Tibial nerve (tissue), 4 donors: ENCODE results near the gene DENND4C.

Experiments used
- CTCF ChIP-seq, 5 experiments: fragments of 200-600 bp in 3 of 5; fragments of 450-650 bp in 2 of 5; sonication (generic) in 3 of 5; IDR thresholded peaks; one replicate each; pipeline ENCODE4 v1.5.1; 2016 to 2019; ENCODE audit warnings: antibody characterized with exemption in 5 of 5, mild to moderate bottlenecking in 3 of 5, moderate library complexity in 2 of 5
- EP300 ChIP-seq, 2 donors: sonication (generic); formaldehyde crosslinking; IDR thresholded peaks; one replicate each; pipeline ENCODE4 v1.6.1; 2017; ENCODE audit warnings: antibody characterized with exemption in 2 of 2, mild to moderate bottlenecking in 1 of 2
- POLR2A ChIP-seq, 2 donors: fragments of 450-650 bp; IDR thresholded peaks; one replicate each; pipeline ENCODE4 v1.6.1; 2017; ENCODE audit warnings: antibody characterized with exemption in 2 of 2, mild to moderate bottlenecking in 2 of 2, moderate library complexity in 2 of 2

DNA sequence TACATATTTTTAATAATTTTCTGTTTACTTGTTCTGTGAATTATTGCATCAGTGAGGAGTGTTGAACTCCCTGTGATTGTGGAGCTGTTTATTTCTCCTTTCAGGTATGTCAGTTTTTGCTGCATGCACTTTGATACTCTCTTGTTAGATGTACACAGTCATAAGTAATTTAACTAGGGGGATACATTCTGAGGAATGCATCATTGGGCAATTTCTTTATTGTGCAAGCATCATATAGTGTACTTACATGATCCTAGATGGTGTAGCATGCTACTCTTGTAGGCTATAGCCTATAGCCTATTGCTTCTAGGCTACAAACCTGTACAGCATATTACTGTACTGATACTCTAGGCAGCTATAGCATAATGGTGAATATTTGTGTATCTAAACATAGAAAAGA, 9.5 kb downstream of the DENND4C start:
- TF ChIP-seq CTCF (IDR thresholded peaks at IDR 0.05) (no peak), POLR2A (IDR thresholded peaks at IDR 0.05) (no peak), EP300 (IDR thresholded peaks at IDR 0.05) (no peak)
